Activated CD8-positive, alpha-beta memory T cell treated with anti-CD3 and anti-CD28 coated beads, Interleukin-2, amount 50 U/mL, for 24 hours (primary cell): ENCODE results near the gene CARMIL1.

Source experiments
- DNase-seq: peaks from one replicate; pipeline ENCODE4 v3.0.0-alpha.2; 2020; ENCODE audit errors: extremely low read depth

CARMIL1 gene

DNA sequence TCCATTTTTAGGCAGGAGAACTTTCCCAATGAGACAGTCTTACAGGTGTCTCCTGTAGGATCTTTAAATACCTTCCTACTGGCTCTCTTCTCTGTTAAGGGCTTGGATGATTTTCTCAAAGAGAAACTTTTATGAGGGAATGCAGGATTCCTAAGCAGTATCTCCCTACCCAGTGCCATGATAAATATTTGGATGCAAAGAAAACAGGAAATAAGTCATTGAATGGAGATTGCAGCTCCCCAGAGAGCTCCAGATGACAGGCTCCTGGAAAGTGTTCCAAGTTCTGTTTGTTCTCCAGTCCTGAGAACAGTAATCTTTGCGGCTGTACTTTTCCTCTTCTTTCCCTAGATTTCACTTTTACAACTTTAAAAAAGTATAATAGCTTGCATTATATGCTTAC, 370.4 kb downstream of the CARMIL1 start:
- no peak for DNase-seq

DNA sequence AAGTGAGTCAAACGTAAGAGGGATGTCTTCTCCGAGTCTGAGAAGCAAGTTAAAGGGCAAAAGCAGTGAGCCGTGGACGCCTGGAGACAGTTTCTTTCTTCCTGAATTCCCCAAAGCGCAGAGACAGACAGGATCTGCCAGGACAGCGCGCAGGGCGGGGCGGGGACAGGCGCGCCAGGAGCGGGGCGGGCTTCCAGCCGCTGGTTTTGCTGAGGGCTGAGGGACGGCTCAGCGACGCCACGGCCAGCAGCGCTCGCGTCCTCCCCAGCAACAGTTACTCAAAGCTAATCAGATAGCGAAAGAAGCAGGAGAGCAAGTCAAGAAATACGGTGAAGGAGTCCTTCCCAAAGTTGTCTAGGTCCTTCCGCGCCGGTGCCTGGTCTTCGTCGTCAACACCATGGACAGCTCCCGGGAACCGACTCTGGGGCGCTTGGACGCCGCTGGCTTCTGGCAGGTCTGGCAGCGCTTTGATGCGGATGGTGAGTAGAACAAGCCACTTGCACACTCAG, 372.9 kb downstream of the CARMIL1 start, which contains the start of gene SCGN:
Gene SCGN (plus strand): TSS at position 209 of the 509 bp plus-strand sequence. CDS start 189 bp downstream, at position 398.
- peak; percentile 3 for DNase-seq

DNA sequence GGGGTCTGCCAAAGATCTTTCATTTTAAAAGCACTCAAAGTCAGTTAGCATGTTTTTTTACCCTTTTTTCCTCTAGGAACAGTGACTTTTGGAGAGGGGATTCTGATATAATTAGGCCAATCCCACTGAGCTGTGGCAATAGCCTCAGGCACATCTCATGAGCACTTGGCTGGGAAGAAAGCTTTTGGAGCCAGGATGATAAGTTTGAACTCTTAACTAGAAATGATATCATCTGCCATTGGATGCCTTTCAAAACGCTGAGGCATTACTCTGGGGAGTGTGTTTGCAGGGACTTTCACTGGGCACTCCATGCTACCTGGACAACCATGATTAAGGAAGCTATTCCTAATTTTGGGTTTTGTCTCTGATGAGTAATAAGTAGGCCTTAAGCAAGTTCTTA, 376.5 kb downstream of the CARMIL1 start:
- no peak for DNase-seq

DNA sequence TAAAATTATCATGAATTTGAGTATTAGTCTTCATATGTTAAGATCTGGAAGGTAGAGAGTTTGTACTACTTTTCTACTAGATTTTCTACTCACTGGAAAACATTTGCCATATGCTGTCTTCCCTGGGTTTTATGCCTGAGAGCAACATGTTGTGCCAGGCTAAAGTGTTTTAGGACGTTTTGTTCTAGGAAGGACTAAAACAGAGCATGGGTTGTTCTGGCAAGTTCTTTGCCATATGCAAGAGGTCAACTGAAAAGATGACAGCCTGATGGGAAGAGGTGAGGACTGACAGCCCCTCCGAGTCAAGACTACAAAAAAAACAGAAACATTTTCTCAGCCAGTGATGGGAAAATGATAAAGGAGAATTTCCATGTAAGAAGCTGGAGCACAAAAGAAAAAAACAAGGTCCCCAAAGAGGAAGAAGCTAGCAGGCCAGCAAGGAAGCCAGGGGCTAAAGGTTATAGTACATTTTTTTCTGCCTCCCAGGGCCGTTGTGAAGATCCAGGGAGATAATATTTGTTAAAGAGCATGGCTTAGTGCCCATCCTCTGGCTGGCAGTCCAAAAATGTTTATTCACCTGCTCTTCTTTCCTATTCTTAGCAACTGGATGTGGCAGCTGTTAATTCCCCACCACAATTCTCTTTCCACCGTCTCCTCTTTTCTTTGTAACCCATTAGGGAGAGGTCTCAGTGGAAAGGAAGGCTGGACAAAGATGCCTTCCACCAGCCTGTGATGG, 380.6 kb downstream of the CARMIL1 start:
- no peak for DNase-seq

DNA sequence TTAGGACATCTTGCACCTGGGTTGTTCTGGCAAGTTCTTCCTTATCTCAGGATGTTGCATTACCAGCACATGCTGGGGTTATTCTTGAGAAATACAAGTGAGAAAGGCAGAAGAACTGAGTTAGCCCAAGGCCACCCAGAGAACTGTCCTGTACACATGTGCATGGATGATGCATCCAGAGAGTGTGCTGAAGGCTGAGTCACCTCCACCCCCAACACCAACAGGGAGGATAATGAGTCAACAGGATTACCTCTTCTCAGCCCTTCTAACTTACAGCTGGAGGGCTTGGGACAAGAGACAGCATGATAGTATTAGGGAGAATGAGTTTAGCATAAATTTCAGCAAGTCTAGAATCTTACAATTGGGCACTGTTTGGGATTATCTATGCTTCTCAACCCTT, 381.3 kb downstream of the CARMIL1 start:
- DNase-seq = no peak

DNA sequence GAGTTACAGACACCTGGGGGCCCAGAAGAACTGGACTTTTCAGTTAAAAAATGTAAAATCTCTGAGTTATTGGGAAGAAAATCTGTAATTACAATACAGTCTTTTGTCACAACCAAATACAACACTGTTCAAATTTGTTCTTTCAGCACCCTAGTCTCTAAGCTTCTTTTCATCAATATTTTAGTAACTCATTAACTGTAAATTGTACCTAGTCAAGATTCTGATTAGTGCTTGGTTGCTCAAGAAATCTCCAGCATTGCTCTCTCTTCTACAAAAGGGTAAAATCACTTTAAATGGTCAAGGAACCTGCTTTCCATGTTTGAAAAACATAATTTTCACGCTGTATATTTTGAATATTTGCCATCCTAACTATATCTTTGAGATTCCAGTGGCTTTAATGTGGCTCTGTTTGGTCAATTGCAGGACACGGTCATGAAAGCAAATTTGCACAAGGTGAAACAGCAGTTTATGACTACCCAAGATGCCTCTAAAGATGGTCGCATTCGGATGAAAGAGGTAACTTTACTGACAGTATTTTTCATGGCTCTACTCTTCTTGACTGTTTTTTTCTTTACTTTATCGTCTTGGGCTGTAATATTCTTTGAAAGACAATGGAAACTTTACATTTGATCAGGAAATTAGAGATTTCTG, 382.1 kb downstream of the CARMIL1 start:
- DNase-seq = no peak

DNA sequence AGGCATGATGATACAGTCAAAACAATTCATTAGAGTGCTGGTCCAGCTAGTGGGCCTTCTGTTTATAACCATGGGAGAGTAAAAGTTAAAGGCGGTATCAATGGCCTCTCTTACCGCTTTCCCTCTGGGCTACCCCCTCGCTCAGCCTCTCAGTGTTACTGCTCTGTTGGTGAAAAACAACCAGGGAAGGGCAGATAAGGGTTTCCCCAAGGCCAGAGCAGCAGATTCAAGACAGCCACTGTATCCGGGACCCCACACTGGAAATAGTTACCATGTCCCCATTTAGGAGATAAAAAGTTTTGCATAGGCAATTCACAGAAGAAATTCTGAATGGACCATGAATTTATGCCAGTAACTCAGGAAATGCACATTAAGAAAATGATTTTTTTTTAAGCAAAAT, 386.3 kb downstream of the CARMIL1 start:
- no peak for DNase-seq

DNA sequence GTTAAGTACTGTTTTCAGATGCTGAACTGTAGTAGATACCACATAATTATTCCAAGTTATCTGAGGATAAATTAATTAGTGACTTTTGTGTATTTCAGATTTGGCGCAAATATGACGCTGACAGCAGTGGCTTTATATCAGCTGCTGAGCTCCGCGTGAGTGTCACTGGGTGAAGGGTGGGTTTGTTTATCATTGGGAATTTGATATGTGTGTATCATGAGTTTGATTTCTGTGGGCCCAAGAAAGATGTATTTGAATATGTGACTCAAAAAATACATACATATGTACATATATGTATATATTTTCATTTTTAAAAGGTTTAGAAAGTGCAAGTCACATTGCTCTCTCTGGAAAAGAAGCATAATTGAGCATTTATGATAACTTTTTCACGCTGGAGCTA, 390.2 kb downstream of the CARMIL1 start:
- no peak for DNase-seq
